ENCODE measurements around the gene USP15.
"Not testable (repeated sequence)": the region's sequence is repeated elsewhere in the genome, so short reads cannot be mapped to it uniquely, and the experiment has no call there.

Gene USP15

GRCh38 chr12:62332598-62332997 is 72.4 kb downstream of the USP15 start:
- no peak for DNase-seq

DNA sequence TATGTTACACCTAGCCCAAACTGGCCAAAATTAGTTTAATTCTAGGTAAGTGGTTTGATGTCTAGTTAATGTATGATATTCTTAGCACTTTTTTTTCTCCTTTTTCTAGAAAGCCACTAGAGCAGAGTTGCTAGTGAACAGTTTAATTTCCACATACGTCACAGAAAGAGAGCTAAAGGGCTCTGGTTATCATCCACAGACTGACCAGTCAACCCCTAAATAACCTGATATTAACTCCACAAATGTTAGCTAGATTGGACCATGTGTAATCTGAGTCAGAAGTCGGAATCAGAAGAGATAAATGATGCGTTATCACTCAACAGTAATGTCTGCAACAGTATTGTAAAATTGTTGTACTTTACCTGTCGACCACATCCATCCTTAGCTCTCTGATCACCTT is 74.9 kb downstream of the USP15 start:
- DNase-seq: no peak

GRCh38 chr12:62335796-62336195 is 75.6 kb downstream of the USP15 start:
- no peak for DNase-seq

- DNase-seq: not testable (repeated sequence)
Measured at GRCh38 chr12:62337643-62338042, 77.4 kb downstream of the USP15 start.

DNA sequence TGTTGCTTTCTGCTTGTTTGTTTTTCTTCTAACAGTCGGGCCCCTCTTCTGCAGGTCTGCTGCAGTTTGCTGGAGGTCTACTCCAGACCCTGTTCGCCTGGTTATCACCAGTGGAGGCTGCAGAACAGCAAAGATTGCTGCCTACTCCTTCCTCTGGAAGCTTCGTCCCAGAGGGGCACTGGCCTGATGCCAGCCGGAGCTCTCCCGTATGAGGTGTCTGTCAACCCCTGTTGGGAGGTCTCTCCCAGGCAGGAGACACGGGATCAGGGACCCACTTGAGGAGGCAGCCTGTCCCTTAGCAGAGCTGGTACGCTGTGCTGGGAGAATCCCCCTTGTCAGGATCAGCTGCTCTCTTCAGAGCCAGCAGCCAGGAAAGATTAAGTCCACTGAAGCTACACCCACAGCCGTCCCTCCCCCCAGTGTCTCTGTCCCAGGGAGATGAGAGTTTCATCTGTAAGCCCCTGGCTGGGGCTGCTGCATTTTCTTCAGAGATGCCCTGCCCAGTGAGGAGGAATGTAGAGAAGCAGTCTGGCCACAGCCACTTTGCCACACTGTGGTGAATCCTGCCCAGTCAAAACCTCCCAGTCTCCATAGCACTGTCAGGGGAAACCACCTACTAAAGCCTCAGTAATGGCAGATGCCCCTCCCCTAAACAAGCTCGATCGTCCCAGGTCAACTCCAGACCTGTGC is 82.6 kb downstream of the USP15 start:
- not testable (repeated sequence) for DNase-seq

DNA sequence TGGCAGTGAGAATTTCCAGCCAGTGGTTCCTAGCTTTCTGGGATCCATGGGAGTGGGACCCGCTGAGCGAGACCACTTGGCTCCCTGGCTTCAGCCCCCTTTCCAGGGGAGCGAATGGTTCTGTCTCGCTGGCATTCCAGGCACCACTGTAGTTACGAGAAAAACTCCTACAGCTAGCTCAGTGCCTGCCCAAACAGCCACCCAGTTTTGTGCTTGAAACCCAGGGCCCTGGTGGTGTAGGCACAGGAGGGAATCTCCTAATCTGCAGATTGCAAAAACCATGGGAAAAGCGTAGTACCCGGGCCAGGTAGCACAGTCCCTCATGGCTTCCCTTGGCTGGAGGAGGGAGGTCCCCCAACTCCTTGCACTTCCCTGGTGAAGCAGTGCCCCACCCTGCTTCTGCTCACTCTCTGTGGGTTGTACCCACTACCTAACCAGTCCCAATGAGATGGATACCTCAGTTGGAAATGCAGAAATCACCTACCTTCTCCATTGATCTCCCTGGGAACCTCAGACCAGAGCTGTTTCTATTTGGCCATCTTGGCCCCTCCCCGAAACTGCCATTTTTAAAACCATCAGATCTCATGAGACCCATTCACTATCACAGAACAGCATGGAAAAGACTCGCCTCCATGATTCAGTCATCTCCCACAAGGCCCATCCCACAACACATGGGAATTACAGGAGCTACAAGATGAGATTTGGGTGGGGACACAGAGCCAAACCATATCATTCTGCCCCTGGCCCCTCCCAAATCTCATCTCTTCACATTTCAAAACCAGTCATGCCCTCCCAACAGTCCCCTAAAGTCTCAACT is 83.3 kb downstream of the USP15 start:
- not testable (repeated sequence) for DNase-seq

GRCh38 chr12:62344731-62345556 is 84.7 kb downstream of the USP15 start:
- DNase-seq: not testable (repeated sequence)

DNA sequence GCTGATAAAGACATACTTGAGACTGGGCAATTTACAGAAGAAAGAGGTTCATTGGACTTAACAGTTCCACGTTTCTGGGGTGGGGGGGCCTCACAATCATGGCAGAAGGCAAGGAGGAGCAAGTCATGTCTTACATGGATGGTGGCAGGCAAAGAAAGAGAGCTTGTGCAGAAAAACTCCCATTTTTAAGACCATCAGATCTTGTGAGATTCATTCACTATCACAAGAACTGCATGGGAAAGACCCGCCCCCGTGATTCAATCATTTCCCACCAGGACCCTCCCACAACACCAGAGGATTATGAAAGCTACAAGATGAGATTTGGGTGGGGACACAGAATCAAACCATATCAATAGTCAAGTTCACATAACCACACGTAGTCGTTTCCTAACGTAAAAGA is 85.5 kb downstream of the USP15 start:
- no peak for DNase-seq

- no peak for DNase-seq
Measured at GRCh38 chr12:62346817-62347216, 86.6 kb downstream of the USP15 start.

DNA sequence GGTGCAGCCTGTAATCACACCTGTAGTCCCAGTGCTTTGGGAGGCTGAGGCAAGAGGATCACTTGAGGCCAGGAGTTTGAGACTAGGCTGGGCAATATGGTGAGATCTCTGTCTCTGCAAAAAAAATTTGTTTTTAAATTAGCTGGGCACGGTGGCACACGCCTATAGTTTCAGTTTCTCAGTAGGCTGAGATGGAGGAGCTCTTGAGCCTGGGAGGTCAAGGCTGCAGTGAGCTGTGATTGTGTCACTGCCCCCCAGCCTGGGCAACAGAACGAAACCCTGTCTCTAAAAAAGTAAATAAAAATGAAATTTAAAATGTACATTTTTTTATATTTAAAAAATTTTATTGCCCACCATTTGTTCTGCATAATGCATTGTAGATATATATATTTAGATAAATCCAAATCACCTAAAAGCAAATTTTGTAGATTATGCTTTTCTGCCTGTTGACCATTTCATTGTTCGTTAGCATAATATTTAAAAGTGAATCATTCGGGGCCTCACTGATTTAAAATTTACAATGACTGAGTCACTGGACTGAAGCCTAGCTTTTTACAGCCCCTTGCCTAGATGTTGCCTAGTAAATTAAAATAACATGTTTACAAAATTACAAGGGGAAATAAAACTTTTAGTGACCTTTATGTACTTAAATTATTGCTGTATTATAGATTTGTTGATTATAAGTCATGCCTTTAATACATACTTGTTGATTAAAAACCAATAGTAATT is 87.9 kb downstream of the USP15 start:
- no peak for DNase-seq

DNA sequence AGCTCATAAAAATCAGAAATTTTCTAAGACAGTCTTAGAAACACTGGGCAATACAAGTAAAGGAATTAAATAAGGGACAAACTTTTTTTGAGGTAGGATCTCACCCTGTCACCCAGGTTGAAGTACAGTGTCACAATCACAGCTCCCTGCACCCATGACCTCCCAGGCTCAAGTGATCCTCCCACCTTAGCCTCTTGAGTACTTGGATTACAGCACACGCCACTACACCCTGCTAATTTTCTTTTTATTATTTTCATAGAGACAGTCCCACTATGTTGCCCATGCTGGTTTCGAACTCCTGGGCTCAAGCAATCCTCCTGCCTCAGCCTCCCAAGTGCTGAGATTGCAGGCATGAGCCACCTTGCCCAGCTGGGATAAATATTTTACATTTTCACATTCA is 90.3 kb downstream of the USP15 start:
- no peak for DNase-seq

GRCh38 chr12:62351326-62351725 is 91.1 kb downstream of the USP15 start:
- DNase-seq: no peak

GRCh38 chr12:62361048-62361447 is 100.8 kb downstream of the USP15 start:
- DNase-seq: no peak

GRCh38 chr12:62363506-62363905 is 103.3 kb downstream of the USP15 start:
- DNase-seq: no peak

- not testable (repeated sequence) for DNase-seq
Measured at GRCh38 chr12:62364697-62365096, 104.5 kb downstream of the USP15 start.

DNA sequence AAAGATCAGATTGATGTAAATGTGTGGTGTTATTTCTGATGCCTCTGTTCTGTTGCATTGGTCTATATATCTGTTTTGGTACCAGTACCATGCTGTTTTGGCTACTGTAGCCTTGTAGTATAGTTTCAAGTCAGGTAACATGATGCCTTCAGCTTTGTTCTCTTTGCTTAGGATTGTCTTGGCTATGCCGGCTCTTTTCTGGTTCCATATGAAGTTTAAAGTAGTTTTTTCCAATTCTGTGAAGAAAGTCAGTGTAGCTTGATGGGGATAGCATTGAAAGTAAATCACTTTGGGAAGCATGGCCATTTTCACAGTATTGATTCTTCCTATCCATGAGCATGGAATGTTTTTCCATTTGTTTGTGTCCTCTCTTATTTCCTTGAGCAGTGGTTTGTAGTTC is 105.6 kb downstream of the USP15 start:
- not testable (repeated sequence) for DNase-seq

- DNase-seq: not testable (repeated sequence)
Measured at GRCh38 chr12:62368430-62369223, 108.4 kb downstream of the USP15 start.

GRCh38 chr12:62370189-62370588 is 110.0 kb downstream of the USP15 start:
- DNase-seq: no peak

DNA sequence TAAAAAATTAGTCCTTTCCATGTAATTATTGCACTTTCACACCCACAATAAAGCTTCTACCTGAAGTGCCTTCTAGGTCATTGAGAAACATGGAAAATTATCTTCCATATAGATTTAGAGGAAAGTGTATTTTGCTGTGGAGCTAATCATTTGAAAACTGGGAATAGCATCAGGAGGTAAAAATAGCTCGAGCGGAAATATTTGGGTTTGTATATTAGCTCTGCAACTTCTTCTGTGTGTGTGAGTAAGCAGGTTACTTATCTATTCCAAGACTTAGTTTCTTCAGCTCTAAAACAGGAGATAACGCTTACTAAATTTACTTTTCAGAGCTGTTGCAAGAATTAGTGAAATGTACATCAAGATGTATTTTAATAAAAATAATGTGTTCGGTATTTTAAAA is 111.5 kb downstream of the USP15 start:
- DNase-seq: no peak

- no peak for DNase-seq
Measured at GRCh38 chr12:62372134-62372533, 111.9 kb downstream of the USP15 start.

- DNase-seq: no peak
Measured at GRCh38 chr12:62372825-62373224, 112.6 kb downstream of the USP15 start.

- DNase-seq: no peak
Measured at GRCh38 chr12:62375603-62376002, 115.4 kb downstream of the USP15 start.
